GM21619 (cell line): ENCODE data around the gene ITK.
"Not testable (repeated sequence)": the region's sequence is repeated elsewhere in the genome, so short reads cannot be mapped to it uniquely, and the experiment has no call there.

Experiments used
- ATAC-seq: cut with Tn5 transposase; IDR thresholded peaks from one replicate; pipeline ENCODE4 v1.9.1; 2021; ENCODE audit not compliant: unreplicated experiment

ITK gene

DNA sequence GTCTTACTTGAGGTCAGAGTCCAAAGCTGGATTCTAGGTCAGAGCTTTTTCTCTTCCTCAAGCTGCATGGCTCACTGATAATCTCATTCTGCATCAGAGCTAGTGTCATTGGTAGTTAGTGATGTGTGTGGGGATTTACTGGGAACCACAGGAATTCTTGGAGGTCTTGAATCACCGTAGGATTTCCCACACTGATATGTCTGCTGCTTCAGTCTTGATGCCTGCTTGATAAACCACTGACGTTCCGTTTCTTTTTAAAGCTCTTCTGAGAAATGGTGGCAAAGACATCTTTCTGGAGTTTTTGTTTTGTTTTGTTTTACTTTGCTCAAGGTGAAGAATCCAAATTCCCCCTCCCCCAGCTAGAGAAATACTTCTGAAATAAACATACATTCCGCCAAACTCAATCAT, 13.4 kb upstream of the ITK start:
- ATAC-seq: no peak

DNA sequence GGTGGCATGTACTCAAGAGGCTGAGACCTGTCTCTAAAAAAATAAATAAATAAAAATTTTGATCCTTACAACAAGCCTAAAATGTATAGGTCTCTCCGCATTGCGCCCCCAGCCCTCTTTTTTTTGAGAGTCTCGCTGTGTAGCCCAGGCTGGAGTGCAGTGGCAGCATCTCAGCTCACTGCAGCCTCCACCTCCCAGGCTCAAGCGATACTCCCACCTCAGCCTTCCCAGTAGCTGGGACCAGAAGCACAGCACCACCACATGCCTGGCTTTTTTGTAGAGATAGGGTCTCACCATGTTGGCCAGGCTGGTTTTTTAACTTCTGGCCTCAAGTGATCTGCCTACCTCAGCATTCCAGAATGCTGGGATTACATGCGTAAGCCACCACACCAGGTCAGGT, 12.4 kb upstream of the ITK start:
- ATAC-seq: no peak

DNA sequence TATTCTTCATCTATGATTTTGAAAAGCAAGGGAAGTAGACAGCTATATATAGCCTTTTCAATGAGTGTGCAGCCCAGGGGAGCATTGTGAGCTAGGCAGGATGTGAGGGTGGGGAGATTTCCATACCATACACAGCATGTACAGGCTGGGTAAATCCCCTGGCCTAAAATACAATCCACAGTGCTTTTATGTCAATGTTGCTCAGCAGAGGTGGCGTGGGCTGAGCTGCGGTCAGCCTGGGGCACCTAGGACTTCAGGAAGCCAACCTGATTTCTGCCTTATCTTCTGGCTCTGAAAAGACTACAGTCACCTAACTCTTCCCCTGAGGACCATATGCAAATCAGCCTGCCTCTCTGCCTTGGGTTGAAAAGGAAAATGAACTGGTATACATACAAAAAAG, 8.2 kb upstream of the ITK start:
- ATAC-seq: peak; percentile 99

DNA sequence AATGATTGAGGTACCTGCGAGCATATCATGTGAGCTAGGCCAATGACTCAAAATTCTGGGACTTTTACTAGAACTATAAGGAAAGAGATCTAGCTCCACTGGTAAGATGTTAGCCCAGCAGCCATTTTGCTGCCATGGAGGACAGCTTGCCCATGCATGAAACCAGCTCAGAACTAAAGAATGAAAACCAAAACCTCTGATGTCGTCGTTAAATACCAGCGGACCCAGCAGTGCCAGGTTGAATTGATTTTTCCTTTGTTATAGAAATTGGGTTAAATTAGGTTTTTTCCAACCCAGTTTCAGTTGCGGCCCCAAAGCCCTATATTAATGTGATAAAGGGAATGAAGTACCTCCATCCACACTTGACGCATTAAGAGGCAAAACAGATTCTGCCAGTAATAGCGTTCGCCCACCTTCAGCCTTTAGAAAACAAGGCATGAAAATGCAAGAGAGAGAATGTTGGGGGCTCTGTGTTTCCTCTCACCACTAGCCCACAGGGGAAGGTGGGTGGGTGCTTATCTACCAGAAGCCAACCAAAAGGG, 5.5 kb upstream of the ITK start:
- no peak for ATAC-seq

DNA sequence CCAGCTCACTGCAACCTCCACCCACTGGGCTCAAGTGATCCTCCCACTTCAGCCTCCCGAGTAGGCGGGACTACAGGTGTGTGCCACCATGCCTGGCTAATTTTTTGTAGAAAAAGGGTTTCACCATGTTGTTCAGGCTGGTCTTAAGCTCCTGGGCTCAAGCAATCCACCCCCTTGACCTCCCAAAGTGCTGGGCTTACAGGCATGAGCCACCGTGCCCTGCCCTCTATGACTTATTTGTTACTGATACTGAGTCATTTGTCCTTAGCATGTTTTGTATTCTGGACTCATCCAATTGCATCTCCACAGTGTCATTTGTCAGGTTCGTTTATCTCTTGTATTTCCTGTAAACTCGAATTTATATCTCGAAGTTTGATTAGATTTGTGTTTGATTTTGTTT, 2.7 kb upstream of the ITK start:
- no peak for ATAC-seq

DNA sequence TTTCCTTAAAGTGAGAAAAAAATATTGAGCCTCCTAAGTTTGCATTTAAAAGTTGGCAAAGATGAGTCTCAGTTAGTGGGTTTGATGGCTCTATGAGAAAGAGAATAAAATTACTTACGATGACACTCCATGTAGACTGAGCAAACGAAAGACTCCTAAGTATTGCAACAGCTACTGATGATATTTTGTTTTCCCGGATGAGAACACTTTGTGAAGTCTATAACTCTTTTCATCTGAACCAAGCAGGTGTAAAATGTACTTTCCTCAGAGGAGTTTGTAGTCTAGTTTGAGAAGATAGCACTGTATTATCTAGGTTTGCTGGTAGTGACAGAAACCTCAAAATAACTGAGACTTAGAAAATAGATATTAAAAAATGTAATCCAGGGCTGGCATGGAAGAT, 1.7 kb upstream of the ITK start:
- ATAC-seq: no peak

DNA sequence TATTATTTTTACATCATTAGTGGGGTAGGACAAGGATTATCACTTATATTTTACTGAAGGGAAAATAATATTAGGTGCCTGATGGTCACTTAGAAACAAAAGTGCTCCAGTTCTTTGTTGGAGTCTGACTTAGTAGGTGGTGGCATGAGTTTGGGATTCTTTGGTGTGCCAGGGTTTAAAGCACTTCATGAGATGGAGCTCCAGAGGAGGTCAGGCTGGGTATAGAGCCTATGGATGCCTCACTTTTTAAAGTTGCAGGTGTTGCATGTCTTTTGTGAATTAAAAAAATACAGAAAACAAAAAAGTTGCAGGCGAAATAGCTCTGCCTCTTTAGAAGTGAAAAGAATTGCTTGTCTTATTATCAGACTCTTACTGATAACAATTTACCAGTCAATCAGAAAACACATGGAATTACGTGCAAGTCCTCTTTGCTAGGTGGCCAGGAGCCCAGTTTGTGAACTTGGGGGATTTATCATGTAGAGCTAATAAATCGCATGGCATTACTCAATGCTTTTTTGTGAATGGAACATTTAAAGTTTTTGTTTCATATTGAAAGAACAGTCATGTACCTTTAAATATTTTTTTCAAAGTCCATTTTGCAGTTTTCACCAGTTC, 1.6 kb downstream of the ITK start:
- ATAC-seq: no peak

DNA sequence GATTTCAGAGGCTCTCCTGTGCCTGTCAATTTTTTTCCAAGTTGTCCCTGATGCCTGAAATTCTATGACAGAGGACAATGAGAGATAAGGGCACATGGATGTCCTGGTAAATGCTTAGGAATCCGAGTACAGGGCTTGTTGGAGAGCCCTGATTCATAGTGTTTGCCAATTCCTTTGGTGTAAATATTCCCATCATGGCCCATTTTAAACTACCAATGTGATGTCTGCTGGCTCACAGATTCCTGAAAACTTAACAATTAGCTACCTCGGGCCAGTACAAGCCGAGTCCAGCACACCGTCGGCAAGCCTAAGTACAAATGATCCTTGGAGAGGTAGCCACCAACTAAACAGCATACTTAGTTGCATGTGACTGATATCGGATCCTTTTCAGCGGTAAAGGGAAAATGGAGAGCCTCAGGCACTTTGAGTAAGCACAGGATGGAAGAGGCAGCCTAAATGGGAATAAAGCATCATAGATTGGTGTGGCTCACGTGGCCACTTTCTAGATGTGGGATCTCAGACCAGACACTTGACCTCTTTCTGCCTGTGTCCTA, 3.6 kb downstream of the ITK start:
- ATAC-seq: no peak

DNA sequence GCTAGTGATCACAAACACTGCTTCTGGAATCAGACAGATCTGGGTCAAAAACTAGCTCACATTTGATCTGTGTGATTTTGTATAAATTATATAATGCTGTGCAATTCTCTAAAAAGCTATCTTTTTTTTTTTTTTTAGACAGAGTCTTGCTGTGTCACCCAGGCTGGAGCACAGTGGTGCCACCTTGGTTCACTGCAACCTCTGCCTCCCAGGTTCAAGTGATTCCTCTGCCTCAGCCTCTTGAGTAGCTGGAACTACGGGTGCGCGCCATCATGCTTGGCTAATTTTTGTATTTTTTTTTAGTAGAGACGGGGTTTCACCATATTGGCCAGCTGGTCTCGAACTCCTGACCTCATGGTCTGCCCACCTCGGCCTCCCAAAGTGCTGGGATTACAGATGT, 4.5 kb downstream of the ITK start:
- not testable (repeated sequence) for ATAC-seq

DNA sequence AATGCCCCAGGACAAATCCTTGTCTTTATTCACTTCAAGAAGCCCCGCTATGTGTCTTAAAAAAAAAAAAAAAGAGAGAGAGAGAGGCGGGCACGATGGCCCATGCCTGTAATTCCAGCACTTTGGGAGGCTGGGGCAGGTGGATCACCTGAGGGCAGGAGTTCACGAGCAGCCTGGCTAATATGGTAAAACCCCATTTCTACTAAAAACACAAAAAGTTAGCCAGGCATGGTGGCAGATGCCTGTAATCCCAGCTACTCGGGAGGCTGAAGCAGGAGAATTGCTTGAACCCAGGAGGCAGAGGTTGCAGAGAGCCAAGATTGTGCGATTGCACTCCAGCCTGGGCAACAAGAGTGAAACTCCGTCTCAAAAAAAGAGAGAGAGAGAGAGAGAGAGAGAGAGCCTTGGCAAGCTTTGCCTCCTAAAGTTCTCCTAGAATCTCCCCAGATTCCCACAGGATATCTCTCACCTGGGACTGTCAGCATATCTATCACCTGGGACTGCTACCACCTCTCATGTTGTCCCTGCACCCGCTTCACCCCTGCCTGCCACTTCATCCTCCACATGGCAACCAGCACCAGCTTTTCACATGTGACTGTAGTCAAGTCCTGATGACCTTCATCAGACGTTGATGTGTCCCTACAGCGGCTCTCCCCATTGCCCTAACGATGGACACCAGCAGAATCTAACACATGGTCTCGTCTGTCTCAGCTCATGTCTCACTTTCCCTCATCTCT, 5.8 kb downstream of the ITK start:
- ATAC-seq: no peak

DNA sequence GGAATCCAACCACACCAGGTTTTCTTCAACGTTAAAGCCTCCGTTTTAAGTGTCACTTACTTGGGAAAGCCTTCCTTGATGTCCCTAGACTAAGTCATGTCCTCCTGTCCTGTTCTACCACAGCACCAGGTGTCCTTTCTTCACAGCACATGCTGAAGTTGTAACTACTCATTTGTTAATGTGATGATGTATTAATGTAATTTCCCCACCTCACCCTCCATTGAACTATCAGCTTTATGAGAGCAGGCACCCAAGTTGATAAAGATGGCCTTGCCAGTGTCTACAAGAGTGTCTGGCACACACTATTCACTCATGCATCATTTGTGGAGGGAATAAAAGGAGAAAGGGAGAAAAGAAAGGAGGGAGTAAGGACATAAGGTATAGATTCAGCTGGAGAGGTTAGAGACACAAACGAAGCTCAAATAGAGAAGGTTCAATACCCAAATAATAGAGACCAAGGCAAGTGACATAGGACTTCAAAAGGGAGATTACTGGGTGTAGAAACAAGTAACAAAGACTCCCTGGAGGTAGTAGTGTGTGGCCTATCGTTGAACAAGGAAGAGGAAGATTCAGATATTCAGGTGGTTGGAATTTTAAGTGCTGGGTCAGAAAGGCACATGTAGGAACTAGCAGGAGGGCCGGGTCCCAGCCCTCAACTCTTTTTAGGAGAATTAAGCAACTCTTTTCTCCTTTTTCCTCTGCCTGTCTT, 6.6 kb downstream of the ITK start:
- ATAC-seq: no peak

DNA sequence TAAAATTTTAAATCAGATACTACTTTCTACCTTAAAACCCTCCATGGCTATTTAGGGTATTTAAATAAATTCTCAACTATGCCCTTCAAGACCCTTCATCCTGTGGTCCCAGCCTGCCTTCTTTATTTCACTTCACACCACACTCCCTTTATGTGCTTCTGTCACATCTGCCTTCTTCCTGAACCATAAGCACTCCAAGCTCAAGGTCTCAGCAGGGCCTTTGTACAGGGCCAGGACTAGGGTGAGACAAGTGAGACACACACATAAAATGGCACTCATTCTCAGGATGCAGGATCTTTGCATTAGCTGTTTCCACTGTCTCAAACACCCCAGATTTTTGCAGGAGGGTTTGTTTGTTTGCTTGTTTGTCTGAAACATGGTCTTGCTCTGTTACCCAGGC, 7.6 kb downstream of the ITK start:
- ATAC-seq: no peak

DNA sequence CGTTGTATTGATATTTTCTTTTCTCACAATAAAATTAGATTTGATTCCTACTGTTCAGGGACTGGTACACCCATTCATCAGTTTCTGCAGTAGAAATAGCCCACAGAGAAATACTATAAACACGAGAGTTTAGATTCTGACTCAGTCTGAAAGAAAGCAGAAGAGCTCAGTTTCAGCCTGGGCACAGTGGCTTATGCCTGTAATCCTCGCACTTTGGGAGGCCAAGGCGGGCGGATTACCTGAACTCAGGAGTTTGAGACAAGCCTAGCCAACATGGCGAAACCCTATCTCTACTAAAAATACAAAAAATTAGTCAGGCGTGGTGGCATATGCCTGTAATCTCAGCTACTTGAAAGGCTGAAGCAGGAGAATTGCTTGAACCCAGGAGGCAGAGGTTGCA, 8.6 kb downstream of the ITK start:
- peak; percentile 72 for ATAC-seq

DNA sequence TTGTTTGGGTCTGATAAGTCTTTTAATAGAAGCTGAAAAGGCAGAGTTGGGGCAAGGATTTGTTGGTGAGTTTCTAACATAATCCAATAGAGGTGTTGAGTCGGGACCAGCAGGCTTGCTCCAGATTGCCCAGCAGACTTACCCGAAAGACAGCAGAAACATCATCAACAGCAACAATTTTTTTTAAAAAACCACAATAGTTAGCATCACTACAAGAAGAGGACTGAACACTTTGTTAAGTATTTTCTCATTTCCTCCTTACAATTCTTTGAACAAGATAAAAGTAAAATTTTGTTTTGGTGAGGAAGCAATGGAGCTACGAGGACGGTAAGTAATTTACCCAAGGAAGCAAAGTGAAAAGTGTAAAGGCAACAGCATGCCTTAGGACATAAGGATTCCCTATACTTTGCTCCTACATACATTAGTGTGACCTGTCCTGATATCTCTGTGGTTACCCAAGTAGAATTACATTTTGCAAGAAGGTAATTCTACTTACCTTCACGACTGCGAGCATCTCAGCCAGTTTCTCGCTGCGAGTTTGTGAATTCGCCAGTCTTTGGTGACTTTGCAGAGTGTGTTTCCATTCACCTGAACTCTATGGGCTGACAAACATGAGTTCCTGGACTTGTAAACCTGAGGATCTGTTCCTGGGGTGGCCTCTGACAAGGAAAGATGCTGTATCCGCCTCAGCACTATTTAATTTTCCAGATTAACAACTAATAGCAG, 13.2 kb downstream of the ITK start:
- ATAC-seq: no peak

DNA sequence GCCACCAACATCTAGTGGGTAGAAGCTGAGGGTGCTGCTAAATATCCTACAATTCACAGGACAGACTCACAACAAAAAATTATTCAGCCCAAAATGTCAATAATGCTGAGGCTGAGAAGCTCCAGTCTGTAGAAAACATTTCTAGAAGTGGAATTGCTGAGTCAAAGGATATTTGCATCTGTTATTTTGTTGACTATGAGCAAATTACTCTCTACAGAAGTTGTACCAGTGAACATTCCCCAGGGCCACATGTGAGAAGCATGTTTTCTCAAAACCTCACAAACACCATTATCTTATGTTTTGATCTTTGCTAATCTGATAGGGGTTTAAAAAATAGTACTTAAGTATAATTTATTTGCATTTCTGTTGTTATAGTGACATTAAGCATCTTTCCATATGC, 15.4 kb downstream of the ITK start:
- no peak for ATAC-seq

DNA sequence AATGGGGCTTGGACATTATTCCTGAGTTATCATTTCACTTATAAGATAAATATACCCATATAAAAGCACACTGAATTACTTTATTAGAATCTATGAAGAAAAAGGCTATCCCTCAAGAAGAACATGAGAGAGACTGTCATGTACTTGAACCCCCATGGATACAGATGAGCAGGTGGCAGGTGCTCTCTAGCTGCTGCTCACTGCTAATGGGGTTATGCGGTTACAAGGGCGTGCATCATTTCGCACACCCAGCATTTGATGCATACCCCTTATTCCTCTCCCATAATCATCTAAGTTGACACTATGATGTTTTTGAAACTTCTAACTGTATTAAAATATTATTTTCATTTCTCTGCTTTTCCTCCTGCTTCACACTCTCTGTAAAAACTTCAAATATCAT, 16.4 kb downstream of the ITK start:
- no peak for ATAC-seq

DNA sequence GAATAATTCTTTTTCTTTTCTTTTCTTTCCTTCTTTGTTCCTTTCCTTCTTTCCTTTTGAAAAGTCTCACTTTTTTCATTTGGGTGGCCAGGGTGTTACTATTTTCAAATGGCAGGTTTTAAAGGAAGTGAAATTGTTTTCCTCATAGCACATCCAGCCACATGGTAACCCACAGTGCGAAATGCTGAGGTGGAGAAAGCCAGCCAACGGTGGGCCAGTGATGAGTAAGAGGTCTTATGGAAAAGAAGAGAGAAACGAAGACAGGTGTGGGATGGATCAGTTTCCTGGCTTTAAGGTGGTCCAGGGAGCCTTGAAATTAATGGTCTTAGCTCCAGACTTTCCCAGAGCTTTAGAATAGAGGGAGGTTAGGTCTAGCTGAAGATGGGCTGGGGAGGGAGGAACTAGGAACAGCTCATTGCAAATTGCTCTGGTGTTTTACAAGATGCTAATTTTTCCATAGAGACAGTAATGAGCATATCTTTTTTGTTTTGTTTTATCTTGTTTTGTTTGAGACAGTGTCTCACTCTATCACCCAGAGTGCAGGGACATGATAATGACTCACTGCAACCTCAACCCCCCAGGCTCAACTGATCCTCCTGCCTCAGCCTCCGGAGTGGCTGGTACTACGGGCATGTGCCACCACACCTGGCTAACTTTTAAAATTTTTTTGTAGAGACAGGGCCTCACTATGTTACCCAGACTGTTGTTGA, 17.8 kb downstream of the ITK start:
- ATAC-seq: no peak

DNA sequence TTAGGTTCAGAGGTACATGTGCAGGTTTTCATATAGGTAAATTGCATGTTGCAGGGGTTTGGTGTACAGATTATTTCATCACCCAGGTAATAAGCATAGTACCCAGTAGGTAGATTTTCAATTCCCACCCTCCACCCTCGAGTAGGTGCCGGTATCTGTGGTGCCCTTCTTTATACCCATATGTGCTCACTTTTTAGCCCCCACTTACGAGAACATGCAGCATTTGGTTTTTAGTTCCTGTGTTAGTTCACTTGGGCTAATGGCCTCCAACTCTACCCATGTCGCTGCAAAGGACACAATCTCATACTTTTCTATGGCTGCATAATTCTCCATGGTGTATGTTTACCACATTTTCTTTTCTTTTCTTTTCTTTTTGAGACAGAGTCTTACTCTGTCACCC, 21.2 kb downstream of the ITK start:
- no peak for ATAC-seq

DNA sequence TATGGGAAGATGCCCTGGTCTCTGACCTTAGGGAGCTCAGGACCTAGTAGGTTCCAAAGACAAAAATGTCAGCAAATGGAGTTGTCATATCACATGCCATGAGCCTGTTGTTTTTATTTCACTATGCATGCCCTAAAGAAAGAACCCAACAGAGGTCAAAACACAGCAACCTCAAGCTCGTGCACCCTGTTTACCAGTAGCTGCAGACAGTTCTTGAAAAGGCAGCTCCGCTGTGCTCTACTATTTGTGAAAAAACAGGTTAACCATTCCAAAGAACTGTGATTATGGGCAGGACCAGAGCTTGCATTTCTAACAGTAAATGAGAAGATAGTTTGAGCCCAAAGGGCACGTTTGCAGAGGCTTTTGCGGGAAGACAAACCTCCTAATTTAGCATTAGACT, 22.8 kb downstream of the ITK start:
- no peak for ATAC-seq

DNA sequence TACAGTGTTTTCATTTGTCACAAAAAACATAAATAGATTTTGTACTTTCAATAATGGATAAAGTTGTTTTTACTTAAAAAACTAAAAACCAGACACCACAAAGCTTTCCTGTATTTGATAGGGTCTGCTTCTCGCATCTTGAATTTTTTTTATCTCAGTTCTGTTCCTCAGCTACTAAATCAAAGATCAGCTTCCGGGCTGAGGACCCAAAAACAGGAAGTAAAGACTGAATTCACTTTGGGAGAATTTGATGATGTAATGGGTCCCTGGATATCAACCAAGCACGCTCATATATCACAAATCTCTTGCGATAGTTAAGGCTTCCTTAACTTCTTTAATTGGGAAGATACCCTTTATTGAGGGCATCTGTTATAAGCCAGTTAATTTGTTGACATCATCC, 24.1 kb downstream of the ITK start:
- no peak for ATAC-seq

DNA sequence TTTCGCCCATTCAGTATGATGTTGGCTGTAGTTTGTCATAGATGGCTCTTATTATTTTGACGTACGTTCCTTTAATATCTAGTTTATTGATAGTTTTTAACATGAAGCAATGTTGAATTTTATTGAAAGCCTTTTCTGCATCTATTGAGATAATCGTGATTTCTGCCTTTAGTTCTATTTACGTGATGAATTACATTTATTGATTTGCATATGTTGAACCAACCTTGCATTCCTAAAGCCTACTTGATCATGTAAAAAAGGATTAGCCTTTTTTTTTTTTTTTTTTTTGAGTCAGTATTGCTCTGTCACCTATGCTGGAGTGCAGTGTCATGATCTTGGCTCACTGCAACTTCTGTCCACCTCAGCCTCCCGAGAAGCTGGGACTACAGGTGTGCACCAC, 25.1 kb downstream of the ITK start:
- no peak for ATAC-seq
